ENCODE results near the gene MBD5.
A peak's percentile ranks its signal among the peaks of the same experiment; 100 is the strongest.
"Not testable (repeated sequence)": the region's sequence is repeated elsewhere in the genome, so short reads cannot be mapped to it uniquely, and the experiment has no call there.

The MBD5 gene

DNA sequence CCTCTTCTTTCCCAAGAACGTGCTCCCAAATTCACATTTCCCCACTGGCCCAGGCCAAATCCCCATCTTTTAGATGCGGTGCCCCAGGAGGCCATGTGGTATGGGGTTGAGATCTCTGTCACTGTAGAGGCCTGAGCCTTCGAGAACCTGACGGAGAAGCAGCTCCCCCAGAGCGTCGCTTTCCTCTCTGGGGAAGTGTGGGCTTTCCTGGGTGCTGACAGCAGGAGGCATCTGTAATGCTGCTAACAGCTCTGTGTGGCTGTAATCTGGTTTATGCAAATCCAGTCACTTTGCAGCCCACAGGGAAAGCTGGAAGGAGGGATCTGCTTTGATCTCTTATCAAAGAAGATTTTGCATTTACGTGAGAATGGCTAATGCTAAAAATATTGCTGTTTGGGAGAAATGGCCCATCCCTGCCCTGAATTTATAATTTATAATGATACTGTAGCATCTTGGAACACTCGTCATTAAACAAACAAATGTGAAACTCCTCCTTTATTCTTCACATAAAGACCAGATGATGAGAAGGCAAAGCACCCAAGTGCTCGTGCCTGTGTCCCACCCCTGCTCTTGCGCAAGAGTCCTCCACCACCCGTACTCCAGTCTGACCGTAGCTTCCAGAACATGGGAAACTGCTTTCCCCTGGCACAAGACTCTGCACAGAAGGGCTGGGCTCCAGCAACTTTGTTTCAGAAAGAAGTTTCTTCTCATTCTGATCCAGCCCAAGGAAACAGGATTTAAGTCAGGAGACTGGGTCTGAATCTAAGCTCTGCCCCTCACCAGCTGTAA is 513.7 kb downstream of the MBD5 start:
- CTCF ChIA-PET = interaction anchor here (0.9 to 1.6 kb wide), 2 partner anchors 11 to 25 kb away, joined by 3 to 5 read pairs; no protein-coding TSS in a partner anchor
- TF ChIP-seq, protein P1, sequence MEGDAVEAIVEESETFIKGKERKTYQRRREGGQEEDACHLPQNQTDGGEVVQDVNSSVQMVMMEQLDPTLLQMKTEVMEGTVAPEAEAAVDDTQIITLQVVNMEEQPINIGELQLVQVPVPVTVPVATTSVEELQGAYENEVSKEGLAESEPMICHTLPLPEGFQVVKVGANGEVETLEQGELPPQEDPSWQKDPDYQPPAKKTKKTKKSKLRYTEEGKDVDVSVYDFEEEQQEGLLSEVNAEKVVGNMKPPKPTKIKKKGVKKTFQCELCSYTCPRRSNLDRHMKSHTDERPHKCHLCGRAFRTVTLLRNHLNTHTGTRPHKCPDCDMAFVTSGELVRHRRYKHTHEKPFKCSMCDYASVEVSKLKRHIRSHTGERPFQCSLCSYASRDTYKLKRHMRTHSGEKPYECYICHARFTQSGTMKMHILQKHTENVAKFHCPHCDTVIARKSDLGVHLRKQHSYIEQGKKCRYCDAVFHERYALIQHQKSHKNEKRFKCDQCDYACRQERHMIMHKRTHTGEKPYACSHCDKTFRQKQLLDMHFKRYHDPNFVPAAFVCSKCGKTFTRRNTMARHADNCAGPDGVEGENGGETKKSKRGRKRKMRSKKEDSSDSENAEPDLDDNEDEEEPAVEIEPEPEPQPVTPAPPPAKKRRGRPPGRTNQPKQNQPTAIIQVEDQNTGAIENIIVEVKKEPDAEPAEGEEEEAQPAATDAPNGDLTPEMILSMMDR (IDR thresholded peaks at IDR 0.05; ENCODE audit: control extremely low read depth, extremely low read depth, low read depth, missing control alignments) = no peak
- DNase-seq (ENCODE audit: extremely low spot score) = no peak
- POLR2A ChIA-PET = no interaction called here

DNA sequence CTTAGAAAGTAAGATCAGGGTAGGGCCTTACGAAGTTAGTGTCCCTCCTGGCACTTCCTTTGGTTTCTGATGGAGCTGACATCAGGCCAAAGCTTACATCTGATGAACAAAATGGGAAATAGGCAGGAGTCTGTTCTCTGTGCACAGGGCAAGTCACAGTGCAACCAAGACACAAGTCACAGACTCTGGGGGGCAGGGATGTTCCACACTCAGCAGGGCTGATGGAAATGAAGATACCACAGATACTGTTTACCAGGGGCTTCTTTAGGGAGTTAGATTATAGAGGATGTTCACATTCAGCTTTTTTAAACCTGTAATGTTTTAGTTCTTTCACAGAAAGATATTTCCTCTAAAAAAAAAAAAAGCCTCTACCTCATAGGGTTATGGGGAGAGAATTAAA is 517.5 kb downstream of the MBD5 start:
- TF ChIP-seq, protein P1 (IDR thresholded peaks at IDR 0.05; ENCODE audit: control extremely low read depth, extremely low read depth, low read depth, missing control alignments) = no peak
- no peak for DNase-seq (ENCODE audit: extremely low spot score)
- CTCF ChIA-PET = interaction anchor here (1.2 to 1.7 kb wide), 3 partner anchors 12 to 29 kb away, joined by 3 to 7 read pairs (median 5); no protein-coding TSS in a partner anchor
- POLR2A ChIA-PET = no interaction called here

DNA sequence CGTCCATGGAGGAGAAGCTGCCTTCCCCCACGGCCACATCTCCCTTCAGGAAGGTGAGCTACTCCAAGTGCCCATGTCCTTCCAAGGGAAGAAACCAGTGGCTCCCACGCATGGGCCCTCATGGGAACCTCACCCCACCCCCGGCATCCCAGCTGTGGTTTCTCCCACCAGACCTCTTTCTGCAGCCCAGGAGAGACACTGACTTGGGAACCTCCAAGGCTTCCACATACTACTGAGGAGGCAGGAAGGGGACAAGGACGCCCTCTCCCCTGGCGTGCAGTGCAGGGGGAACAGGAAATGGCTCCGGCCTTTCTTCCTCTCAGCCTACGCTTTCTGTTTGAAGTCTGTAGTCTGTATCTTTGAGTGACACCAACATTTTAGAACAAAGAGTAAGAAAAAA is 519.1 kb downstream of the MBD5 start:
- TF ChIP-seq, protein P1 (IDR thresholded peaks at IDR 0.05; ENCODE audit: control extremely low read depth, extremely low read depth, low read depth, missing control alignments) = no peak
- POLR2A ChIA-PET = no interaction called here
- DNase-seq (ENCODE audit: extremely low spot score) = peak; percentile 44
- CTCF ChIA-PET = interaction anchor here (1.3 to 1.6 kb wide), 3 partner anchors 9 to 450 kb away, joined by 3 to 4 read pairs (median 4); no protein-coding TSS in a partner anchor

DNA sequence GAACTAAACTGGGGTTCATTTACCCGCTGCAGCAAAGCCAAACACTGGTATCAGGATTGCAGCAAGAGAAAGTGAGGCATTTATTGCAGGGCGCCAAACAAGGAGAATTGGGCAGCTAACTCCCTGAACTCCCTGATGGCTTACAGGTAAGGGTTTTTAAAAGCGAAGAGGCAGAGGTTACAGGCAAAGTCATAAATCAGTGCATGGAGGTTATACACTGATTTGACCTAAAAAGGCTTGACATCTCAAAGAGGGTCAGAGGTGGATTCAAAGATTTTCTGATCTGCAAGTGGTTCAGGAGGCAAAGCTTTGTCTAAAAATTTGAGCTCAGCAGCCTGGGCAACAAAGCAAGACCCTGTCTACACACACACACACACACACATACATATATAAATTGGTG is 520.9 kb downstream of the MBD5 start:
- ChIA-PET CTCF (interaction anchor here (1.1 kb wide), 1 partner anchor 33 kb away, joined by 5 read pairs; no protein-coding TSS in a partner anchor), POLR2A (no interaction called here)
- TF ChIP-seq, protein P1 (IDR thresholded peaks at IDR 0.05; ENCODE audit: control extremely low read depth, extremely low read depth, low read depth, missing control alignments) = no peak
- no peak for DNase-seq (ENCODE audit: extremely low spot score)

DNA sequence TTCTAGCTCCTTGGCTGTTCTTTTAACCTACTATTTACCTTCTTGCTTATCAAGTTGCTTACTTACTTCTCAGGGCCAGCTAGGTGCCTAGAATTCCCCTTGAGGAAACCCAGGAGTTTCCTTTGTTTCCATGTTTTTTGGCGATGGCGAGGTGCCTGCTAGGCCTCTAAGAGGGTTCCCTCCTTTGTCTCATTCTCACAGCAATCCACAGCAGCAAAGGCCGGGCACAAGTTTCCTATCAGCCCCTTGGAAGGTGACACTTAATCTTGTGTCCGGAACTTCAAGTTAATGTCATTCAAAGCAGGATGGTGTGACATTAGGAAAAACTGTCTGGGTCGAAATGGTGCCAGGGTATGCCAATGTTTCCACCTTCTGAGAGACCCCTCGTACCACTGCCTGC is 521.7 kb downstream of the MBD5 start:
- POLR2A ChIA-PET = no interaction called here
- TF ChIP-seq, protein P1 (IDR thresholded peaks at IDR 0.05; ENCODE audit: control extremely low read depth, extremely low read depth, low read depth, missing control alignments) = no peak
- DNase-seq (ENCODE audit: extremely low spot score) = no peak
- CTCF ChIA-PET = interaction anchor here (1.5 to 2.1 kb wide), 2 partner anchors 34 to 440 kb away, joined by 3 to 11 read pairs; no protein-coding TSS in a partner anchor

DNA sequence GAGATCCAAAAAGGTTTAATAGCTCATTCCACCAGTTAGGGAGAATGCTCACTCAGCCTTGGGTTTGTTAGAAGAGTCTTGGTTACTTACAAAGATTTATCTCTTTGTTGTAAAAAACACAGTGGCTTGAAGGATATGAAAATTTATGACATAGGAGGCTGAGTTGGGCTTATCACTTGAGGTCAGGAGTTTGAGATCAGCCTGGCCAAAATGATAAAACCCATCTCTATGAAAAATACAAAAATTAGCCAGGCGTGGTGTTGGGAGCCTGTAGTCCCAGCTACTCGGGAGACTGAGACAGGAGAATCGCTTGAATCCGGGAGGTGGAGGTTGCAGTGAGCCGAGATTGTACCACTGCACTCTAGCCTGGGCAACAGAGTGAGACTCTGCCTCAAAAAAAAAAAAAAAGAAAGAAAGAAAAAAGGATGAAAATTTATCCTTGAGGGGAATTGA is 522.2 kb downstream of the MBD5 start:
- DNase-seq (ENCODE audit: extremely low spot score); POLR2A ChIA-PET: not testable (repeated sequence)
- CTCF ChIA-PET = interaction anchor here (1.5 to 2.1 kb wide), 2 partner anchors 34 to 440 kb away, joined by 3 to 11 read pairs; no protein-coding TSS in a partner anchor
